ENCODE results near the gene BLCAP.
"Not testable (repeated sequence)": the region's sequence is repeated elsewhere in the genome, so short reads cannot be mapped to it uniquely, and the experiment has no call there.

Gene BLCAP

DNA sequence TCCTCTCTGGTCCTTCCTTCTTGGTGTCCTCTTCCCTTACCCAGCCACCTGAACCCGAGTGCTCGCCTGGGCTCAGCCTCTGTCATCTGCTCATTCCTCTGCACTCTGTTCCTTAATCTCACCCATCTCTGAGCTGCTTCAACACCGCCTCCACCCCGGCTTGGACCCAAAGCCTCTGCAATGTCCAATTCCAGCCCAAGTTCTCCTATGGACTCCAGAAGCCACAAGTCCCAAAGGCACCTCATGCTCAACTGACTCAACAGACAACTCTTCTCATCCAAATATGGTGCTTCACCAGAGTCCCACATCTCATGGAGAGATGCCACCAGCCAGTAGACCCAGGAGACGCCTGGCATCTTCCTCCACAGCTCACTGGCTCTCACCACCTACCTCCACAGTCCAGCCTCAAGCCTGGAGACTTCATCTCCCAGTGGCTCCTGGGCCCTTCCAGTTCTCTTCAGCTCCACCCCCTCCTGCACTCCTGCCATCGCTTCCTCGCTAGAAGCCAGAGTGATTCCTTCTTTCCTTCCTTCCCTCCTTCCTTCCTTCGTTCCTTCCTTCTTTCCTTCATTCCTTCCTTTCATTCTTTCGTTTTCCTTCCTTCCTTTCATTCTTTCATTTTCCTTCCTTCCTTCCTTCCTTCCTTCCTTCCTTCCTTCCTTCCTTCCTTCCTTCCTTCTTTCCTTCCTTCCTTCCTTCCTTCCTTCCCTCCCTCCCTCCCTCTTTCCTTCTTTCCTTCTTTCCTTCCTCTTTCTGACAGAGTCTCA is 47.6 kb downstream of the BLCAP start:
- Mint-ChIP-seq H3K27ac (no peak overlapping the region), H3K9me3 (no peaks in the 10 kb centered on the region), H3K4me1 (no peaks in the 10 kb centered on the region), H3K27me3 (peaks cover 24% of the 10 kb centered on the region), H3K36me3 (ENCODE audit: low read depth) (peaks cover 2% of the 10 kb centered on the region), H3K4me3 (no peak overlapping the region)
- DNase-seq (no peak), ATAC-seq (no peak)

DNA sequence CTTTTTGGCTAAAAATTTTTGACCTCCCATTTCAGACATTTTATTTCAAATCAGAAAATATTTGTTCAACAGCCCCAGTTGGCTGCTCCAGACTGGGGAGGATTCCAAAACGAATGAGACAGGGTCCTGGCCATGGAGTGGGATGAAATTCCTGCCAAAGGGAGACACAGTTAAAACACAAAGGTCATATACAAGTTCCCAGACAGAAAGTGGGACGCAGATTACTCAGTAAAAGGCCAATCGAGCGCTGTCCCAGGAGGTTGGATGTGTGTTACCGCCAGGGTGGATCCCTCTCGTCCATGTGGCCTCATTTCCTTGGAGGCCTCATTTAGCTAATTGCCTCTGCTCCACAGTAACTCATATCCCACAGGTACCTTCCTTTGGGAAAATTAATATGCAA is 48.4 kb downstream of the BLCAP start:
- ATAC-seq (no peak), DNase-seq (no peak)
- Mint-ChIP-seq H3K27ac (no peak overlapping the region), H3K4me3 (no peak overlapping the region), H3K9me3 (no peaks in the 10 kb centered on the region), H3K36me3 (ENCODE audit: low read depth) (peaks cover 2% of the 10 kb centered on the region), H3K27me3 (peaks cover 24% of the 10 kb centered on the region), H3K4me1 (no peaks in the 10 kb centered on the region)

DNA sequence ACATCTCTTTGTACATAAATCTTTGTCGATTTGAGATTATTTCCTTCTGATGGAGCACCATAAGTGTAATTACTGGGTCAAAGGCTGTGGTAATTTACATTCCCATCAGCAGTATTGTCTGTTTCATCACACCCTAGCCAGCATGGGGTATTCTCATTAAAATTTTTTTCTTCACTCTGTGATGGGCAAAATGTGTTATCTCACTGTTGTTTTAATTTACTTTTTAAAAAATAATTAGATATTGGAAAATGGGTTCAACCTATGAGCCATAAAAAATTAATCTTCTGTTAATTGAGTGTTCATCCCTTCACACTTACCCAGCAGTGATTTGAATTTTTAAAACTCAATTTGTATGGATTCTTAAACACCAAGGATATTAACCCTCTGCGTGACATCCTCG is 50.6 kb downstream of the BLCAP start:
- Mint-ChIP-seq H3K27ac (no peak overlapping the region), H3K36me3 (ENCODE audit: low read depth) (peaks cover 2% of the 10 kb centered on the region), H3K27me3 (peaks cover 22% of the 10 kb centered on the region), H3K4me1 (no peaks in the 10 kb centered on the region), H3K4me3 (no peak overlapping the region), H3K9me3 (no peaks in the 10 kb centered on the region)
- DNase-seq: no peak
- ATAC-seq: no peak

DNA sequence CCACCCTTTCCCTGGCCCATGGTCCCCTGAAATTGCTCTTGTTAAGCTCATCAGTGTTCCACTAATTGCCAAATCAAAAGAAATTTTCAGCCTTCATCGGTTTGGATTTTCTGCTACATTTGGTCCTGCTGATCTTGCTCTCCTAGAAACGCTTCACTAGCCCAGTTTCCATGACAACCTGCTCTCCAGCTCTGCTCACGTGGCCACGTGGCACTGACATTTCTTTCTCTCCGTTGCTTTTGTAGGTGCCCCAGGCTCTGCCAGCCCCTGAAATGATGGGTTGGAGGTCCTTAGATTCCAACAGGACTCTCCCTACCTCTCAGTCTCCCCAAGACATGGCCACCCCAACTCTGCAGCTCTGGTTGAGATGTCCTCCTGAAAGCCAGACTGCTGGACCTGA is 52.4 kb downstream of the BLCAP start:
- peaks cover 2% of the 10 kb centered on the region for H3K36me3 Mint-ChIP-seq (ENCODE audit: low read depth)
- H3K27me3 Mint-ChIP-seq: peaks cover 15% of the 10 kb centered on the region
- H3K4me3 Mint-ChIP-seq: no peak overlapping the region
- H3K4me1 Mint-ChIP-seq: no peaks in the 10 kb centered on the region
- no peak for ATAC-seq
- no peak for DNase-seq
- H3K27ac Mint-ChIP-seq: no peak overlapping the region
- no peaks in the 10 kb centered on the region for H3K9me3 Mint-ChIP-seq

DNA sequence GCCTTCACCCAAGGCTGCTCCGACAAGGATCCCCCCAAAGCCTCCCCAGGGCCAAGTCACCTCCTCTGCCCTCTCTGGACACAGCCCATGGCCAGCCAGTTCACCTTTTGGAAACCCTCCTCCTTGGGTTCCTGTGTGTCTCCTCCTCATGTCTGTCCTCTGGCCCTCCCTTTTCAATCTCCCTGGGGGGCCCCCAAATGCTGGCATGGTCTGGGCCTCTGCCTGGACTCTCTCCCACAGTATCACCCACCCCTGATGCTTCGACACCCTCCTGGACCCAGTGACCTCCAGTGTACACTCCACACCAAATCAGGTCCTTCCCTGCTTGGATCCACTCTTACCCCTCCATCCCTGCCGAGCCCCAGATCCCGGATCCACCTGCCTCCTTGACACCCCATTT is 53.3 kb downstream of the BLCAP start:
- H3K4me3 Mint-ChIP-seq: no peak overlapping the region
- no peaks in the 10 kb centered on the region for H3K9me3 Mint-ChIP-seq
- ATAC-seq (no peak), DNase-seq (no peak)
- H3K4me1 Mint-ChIP-seq: no peaks in the 10 kb centered on the region
- no peak overlapping the region for H3K27ac Mint-ChIP-seq
- peaks cover 9% of the 10 kb centered on the region for H3K27me3 Mint-ChIP-seq
- no peaks in the 10 kb centered on the region for H3K36me3 Mint-ChIP-seq (ENCODE audit: low read depth)

GRCh38 chr20:37473249-37474000 is 54.3 kb downstream of the BLCAP start:
- DNase-seq (no peak), ATAC-seq (no peak)
- H3K36me3 Mint-ChIP-seq (ENCODE audit: low read depth): no peaks in the 10 kb centered on the region
- H3K9me3 Mint-ChIP-seq: no peaks in the 10 kb centered on the region
- peaks cover 3% of the 10 kb centered on the region for H3K27me3 Mint-ChIP-seq
- H3K4me3 Mint-ChIP-seq: no peak overlapping the region
- no peaks in the 10 kb centered on the region for H3K4me1 Mint-ChIP-seq
- no peak overlapping the region for H3K27ac Mint-ChIP-seq

- H3K27me3 Mint-ChIP-seq; H3K36me3 Mint-ChIP-seq (ENCODE audit: low read depth); H3K4me1 Mint-ChIP-seq; H3K4me3 Mint-ChIP-seq; ATAC-seq; H3K27ac Mint-ChIP-seq; DNase-seq; H3K9me3 Mint-ChIP-seq: not testable (repeated sequence)
These were observed 55.2 kb downstream of the BLCAP start for GRCh38 chr20:37472435-37472834.

DNA sequence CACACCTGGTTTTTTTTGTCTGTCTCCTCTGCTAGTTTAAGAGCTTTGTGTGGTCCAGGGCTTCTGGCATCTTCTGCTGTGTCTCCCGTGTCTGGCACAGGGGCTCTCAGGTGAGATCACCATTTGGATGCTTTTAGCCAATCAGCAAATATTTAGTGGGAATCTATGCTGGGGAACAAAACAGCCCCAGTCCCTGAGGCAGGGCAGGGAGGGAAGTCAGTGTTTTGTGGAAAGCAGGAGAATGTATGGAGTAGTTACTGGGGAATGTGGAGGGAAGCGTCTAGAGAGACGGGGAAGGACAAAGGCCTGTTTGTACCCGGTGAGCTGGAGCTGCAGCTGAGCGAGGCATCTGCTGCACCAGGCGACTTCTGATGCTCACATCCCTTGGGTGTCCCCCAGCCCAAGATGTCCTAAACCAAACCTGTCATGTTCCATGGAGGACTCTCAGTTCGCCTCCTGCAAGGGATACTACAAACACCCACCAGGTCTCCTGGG is 55.9 kb downstream of the BLCAP start:
- Mint-ChIP-seq H3K4me3 (no peak overlapping the region), H3K27ac (no peak overlapping the region), H3K4me1 (no peaks in the 10 kb centered on the region), H3K9me3 (no peaks in the 10 kb centered on the region), H3K27me3 (no peaks in the 10 kb centered on the region), H3K36me3 (ENCODE audit: low read depth) (no peaks in the 10 kb centered on the region)
- DNase-seq (no peak), ATAC-seq (no peak)

GRCh38 chr20:37470190-37470589 is 57.5 kb downstream of the BLCAP start:
- ATAC-seq; DNase-seq; H3K4me1 Mint-ChIP-seq; H3K27me3 Mint-ChIP-seq; H3K4me3 Mint-ChIP-seq; H3K9me3 Mint-ChIP-seq; H3K36me3 Mint-ChIP-seq (ENCODE audit: low read depth); H3K27ac Mint-ChIP-seq: not testable (repeated sequence)

- DNase-seq (no peak), ATAC-seq (no peak)
- Mint-ChIP-seq H3K4me3 (no peak overlapping the region), H3K4me1 (no peaks in the 10 kb centered on the region), H3K27ac (no peak overlapping the region), H3K27me3 (peaks cover 4% of the 10 kb centered on the region), H3K9me3 (no peaks in the 10 kb centered on the region), H3K36me3 (ENCODE audit: low read depth) (no peaks in the 10 kb centered on the region)
These were observed 58.1 kb downstream of the BLCAP start for GRCh38 chr20:37469531-37469930.

DNA sequence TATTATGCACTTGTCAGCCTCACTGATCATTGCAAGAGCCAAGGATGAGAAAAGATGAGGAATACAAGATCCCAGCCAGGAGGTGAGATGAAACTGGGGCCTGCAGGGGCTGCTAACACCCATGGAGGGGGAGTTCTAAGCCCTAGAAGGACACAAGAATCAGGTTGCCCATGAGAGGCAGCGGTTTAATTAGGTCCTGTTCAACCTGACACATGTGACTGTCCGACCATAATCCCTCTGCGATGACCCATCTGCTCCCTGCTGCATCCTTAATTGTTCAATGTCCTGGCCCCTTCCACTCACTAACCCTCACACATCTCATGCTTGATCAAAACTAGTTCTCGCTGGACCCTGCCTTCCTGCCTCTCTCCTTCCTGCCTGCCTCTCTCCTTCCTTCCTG is 58.8 kb downstream of the BLCAP start:
- no peak for DNase-seq
- no peaks in the 10 kb centered on the region for H3K4me1 Mint-ChIP-seq
- peaks cover 4% of the 10 kb centered on the region for H3K27me3 Mint-ChIP-seq
- no peak for ATAC-seq
- H3K9me3 Mint-ChIP-seq: no peaks in the 10 kb centered on the region
- no peaks in the 10 kb centered on the region for H3K36me3 Mint-ChIP-seq (ENCODE audit: low read depth)
- no peak overlapping the region for H3K27ac Mint-ChIP-seq
- H3K4me3 Mint-ChIP-seq: no peak overlapping the region
